Fibroblast of lung (primary cell): Measurements from ENCODE around the gene ASAP3. TPM values are rescaled to one million over a fixed set of nuclear protein-coding genes. Genes with fewer than 3 reads are reported as not detected.
"Not testable (repeated sequence)": the region's sequence is repeated elsewhere in the genome, so short reads cannot be mapped to it uniquely, and the experiment has no call there.

Experiments used
- DNase-seq, 2 donors: peaks; one replicate each; pipeline versions ENCODE4 v3.0.0 to v3.0.0-alpha.2; 2010; ENCODE audit warnings: low read depth in 2 of 2
- H2AFZ ChIP-seq: 2 replicates; pipeline ENCODE4 v1.5.1; 2012; ENCODE audit warnings: low read length, control low read depth, inconsistent platforms
- H3K27ac ChIP-seq: 2 replicates; pipeline ENCODE4 v1.5.1; 2011; ENCODE audit warnings: low read length, control low read depth; ENCODE audit not compliant: insufficient read depth
- H3K27me3 ChIP-seq: 2 replicates; pipeline ENCODE4 v1.5.1; 2011; ENCODE audit warnings: mild to moderate bottlenecking, low read length; ENCODE audit not compliant: control insufficient read depth, insufficient read depth
- H3K36me3 ChIP-seq: 2 replicates; pipeline ENCODE4 v1.5.1; 2011; ENCODE audit warnings: low read length; ENCODE audit not compliant: control insufficient read depth, insufficient read depth
- H3K4me1 ChIP-seq: 2 replicates; pipeline ENCODE4 v1.5.1; 2011; ENCODE audit warnings: low read length; ENCODE audit not compliant: control insufficient read depth, insufficient read depth; ENCODE audit errors: extremely low read depth
- H3K4me2 ChIP-seq: 2 replicates; pipeline ENCODE4 v1.5.1; 2011; ENCODE audit warnings: low read length, control low read depth; ENCODE audit not compliant: insufficient read depth; ENCODE audit errors: extremely low read depth
- H3K4me3 ChIP-seq, 4 experiments: fragments of 200-600 bp in 1 of 4; sonication (generic) in 1 of 4; replicated peaks in 1 of 4; 2 replicates each; pipeline ENCODE4 v1.5.1; 2011 to 2016; ENCODE audit warnings: low read length in 4 of 4, low read depth in 3 of 4, mild to moderate bottlenecking in 3 of 4, control low read depth in 2 of 4, inconsistent platforms in 1 of 4, mixed read lengths in 1 of 4; ENCODE audit not compliant: insufficient read depth in 1 of 4; ENCODE audit errors: control extremely low read depth in 1 of 4
- H3K79me2 ChIP-seq: 2 replicates; pipeline ENCODE4 v1.5.1; 2012; ENCODE audit warnings: mild to moderate bottlenecking, low read length, inconsistent platforms; ENCODE audit not compliant: control insufficient read depth, insufficient read depth
- H3K9ac ChIP-seq: 2 replicates; pipeline ENCODE4 v1.5.1; 2011; ENCODE audit warnings: mild to moderate bottlenecking, low read length, control low read depth; ENCODE audit not compliant: insufficient read depth
- H3K9me3 ChIP-seq: 2 replicates; pipeline ENCODE4 v1.5.1; 2012; ENCODE audit warnings: low read depth, low read length; ENCODE audit not compliant: control insufficient read depth, insufficient read depth
- H4K20me1 ChIP-seq: 2 replicates; pipeline ENCODE4 v1.5.1; 2011; ENCODE audit warnings: low read length; ENCODE audit not compliant: control insufficient read depth, insufficient read depth; ENCODE audit errors: extremely low read depth
- CTCF ChIP-seq, 2 donors: IDR thresholded peaks in 1 of 2; conservative IDR thresholded peaks in 1 of 2; 1 replicate in 1 of 2; 2 replicates in 1 of 2; pipeline ENCODE4 v1.5.1; 2011 to 2012; ENCODE audit warnings: low read length in 2 of 2, control low read depth in 1 of 2, inconsistent platforms in 1 of 2, low read depth in 1 of 2, mild to moderate bottlenecking in 1 of 2
- EZH2 ChIP-seq: IDR thresholded peaks from 2 replicates; pipeline ENCODE4 v1.5.1; 2012; ENCODE audit warnings: low read length, control low read depth, mild to moderate bottlenecking; ENCODE audit errors: missing control alignments
- polyA plus RNA-seq, 2 donors: library from polyadenylated mRNA; depleted of rRNA in 1 of 2; stranded (reverse) in 1 of 2; unstranded in 1 of 2; fragments of >200 nt; gene quantifications; 2 replicates each; pipeline ENCODE4 v1.2.1, GENCODE V29; 2011 to 2012; ENCODE audit warnings: missing spikeins in 1 of 2
- total RNA-seq: library from RNA; depleted of rRNA; stranded (reverse); fragments of >200 nt; gene quantifications from 2 replicates; pipeline ENCODE4 v1.2.1, GENCODE V29; 2014

ASAP3 gene
- total and polyA plus RNA-seq, 2 donors (not counting 1 experiment from before 2014, with no cell fraction given), result 14.2 to 73.2 TPM

GRCh38 chr1:23380719-23381118 is 103.3 kb downstream of the ASAP3 start:
- H3K27ac ChIP-seq, result no peak overlapping the region
- no peak overlapping the region for H3K9ac ChIP-seq

GRCh38 chr1:23380236-23380635 is 103.7 kb downstream of the ASAP3 start:
- not testable (repeated sequence) for H3K4me2 ChIP-seq, H3K27ac ChIP-seq, H3K79me2 ChIP-seq, H3K4me1 ChIP-seq, H3K9ac ChIP-seq, H3K27me3 ChIP-seq, H3K4me3 ChIP-seq, DNase-seq, H4K20me1 ChIP-seq, H3K9me3 ChIP-seq, H3K36me3 ChIP-seq, H2AFZ ChIP-seq

More at GRCh38 chr1:23380719-23381118, 103.3 kb downstream of the ASAP3 start:
- Histone ChIP-seq H3K36me3 (no peaks in the 10 kb centered on the region), H3K79me2 (no peaks in the 10 kb centered on the region), H3K27me3 (no peaks in the 10 kb centered on the region), H2AFZ (no peak overlapping the region), H3K9me3 (no peaks in the 10 kb centered on the region), H4K20me1 (no peaks in the 10 kb centered on the region), H3K4me1 (peaks cover 5% of the 10 kb centered on the region), H3K4me3 (no peak overlapping the region), H3K4me2 (no peak overlapping the region)
- DNase-seq, result no peak
- no peak for TF ChIP-seq EZH2
- TF ChIP-seq CTCF (conservative IDR thresholded peaks at IDR 0.05 in 1 of 2, IDR thresholded peaks at IDR 0.05 in 1 of 2; ENCODE audit: low read depth in 1 of 2, low read length in 2 of 2), result no peak

Other genes with a start within 250 kb of the ASAP3 start
- 59.1 and 62.1 TPM in 2 replicates for gene HNRNPR, start 139.9 kb downstream of the ASAP3 start, total RNA-seq
- gene HNRNPR, start 139.9 kb downstream of the ASAP3 start, polyA plus RNA-seq, result 141 and 186 TPM in 2 replicates
- 31.5 and 32.6 TPM in 2 replicates for gene ZNF436, start 114.3 kb downstream of the ASAP3 start, total RNA-seq
- 10.7 and 11.9 TPM in 2 replicates for gene ZNF436, start 114.3 kb downstream of the ASAP3 start, polyA plus RNA-seq
- gene TCEA3, start 59.4 kb downstream of the ASAP3 start, total RNA-seq, result 37.5 and 44.6 TPM in 2 replicates
- 11.9 and 12.3 TPM in 2 replicates for gene TCEA3, start 59.4 kb downstream of the ASAP3 start, polyA plus RNA-seq
- gene E2F2, start 47.1 kb upstream of the ASAP3 start, total RNA-seq, result 0.17 TPM in 1 of 2 replicates, not detected in the other
- 0.26 and 0.85 TPM in 2 replicates for gene E2F2, start 47.1 kb upstream of the ASAP3 start, polyA plus RNA-seq
- gene ID3, start 75.3 kb upstream of the ASAP3 start, total RNA-seq, result 9.9 and 42.9 TPM in 2 replicates
- gene ID3, start 75.3 kb upstream of the ASAP3 start, polyA plus RNA-seq, result 23.0 and 35.2 TPM in 2 replicates
- gene RPL11, start 207.6 kb upstream of the ASAP3 start, total RNA-seq, result 1,214 and 1,412 TPM in 2 replicates
- 1,477 and 1,551 TPM in 2 replicates for gene RPL11, start 207.6 kb upstream of the ASAP3 start, polyA plus RNA-seq